PC-9 (cell line): ENCODE data around the gene IFNL1.

ENCODE experiments used
- CTCF ChIP-seq: fragments of 200-600 bp; sonication (generic); conservative IDR thresholded peaks from 2 replicates; pipeline ENCODE4 v1.6.1; 2017; ENCODE audit warnings: mixed run types, antibody characterized with exemption, mild to moderate bottlenecking, moderate library complexity
- EZH2 ChIP-seq: fragments of 200-600 bp; sonication (generic); IDR thresholded peaks from 2 replicates; pipeline ENCODE4 v1.8.0; 2017; ENCODE audit warnings: antibody characterized with exemption, low read depth

DNA sequence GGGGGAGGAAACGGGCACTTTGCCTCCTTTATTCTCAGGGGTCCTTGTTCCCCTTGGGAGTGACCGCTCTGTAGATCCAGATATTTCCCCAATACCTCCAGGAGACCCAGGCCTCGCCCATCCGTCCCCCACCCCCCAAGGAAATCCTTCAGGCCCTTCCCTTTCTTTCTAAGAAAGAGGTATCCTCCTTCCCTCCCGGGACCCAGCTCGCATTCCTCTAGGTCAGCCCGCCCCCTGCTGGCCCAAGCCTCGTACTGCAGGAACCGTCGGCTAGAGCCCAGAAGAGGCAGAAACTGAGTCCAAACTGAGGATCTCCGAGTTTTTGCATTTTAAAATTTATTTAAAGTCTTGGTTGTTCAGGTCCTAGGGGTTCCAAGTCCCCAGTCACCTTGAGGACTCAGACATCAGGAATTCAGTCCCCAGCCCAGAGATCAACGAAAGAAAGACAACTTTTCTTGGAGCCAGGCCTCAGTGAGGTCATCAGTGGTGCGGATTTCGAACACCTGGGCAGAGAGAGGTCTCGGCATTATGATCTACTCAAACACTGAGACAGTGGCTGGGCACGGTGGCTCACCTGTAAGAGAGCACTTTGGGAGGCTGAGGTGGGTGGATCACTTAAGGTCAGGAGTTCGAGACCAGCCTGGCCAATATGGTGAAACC, 32.0 kb downstream of the IFNL1 start:
- TF ChIP-seq CTCF (peak; percentile 97), EZH2 (no peak)
